GM21447 (cell line): Measurements from ENCODE around the gene R3HDM2.
"Not testable (repeated sequence)": the region's sequence is repeated elsewhere in the genome, so short reads cannot be mapped to it uniquely, and the experiment has no call there.

ENCODE experiments used
- ATAC-seq: cut with Tn5 transposase; IDR thresholded peaks from one replicate; pipeline ENCODE4 v1.9.1; 2021; ENCODE audit not compliant: unreplicated experiment

Gene R3HDM2

DNA sequence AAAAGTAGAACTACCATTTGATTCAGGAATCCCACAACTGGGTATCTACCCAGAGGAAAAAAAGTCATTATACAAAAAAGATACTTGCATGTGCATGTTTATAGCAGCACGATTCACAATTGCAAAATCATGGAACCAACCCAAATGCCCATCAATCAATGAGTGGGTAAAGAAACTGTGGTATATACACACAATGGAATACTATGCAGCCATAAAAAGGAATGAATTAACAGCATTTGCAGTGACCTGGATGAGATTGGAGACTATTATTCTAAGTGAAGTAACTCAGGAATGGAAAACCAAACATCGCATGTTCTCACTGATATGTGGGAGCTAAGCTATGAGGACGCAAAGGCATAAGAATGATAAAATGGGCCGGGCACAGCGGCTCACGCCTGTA lies 154.6 kb downstream of the R3HDM2 start:
- ATAC-seq, result not testable (repeated sequence)

GRCh38 chr12:57273516-57273915 lies 157.3 kb downstream of the R3HDM2 start:
- ATAC-seq, result no peak

DNA sequence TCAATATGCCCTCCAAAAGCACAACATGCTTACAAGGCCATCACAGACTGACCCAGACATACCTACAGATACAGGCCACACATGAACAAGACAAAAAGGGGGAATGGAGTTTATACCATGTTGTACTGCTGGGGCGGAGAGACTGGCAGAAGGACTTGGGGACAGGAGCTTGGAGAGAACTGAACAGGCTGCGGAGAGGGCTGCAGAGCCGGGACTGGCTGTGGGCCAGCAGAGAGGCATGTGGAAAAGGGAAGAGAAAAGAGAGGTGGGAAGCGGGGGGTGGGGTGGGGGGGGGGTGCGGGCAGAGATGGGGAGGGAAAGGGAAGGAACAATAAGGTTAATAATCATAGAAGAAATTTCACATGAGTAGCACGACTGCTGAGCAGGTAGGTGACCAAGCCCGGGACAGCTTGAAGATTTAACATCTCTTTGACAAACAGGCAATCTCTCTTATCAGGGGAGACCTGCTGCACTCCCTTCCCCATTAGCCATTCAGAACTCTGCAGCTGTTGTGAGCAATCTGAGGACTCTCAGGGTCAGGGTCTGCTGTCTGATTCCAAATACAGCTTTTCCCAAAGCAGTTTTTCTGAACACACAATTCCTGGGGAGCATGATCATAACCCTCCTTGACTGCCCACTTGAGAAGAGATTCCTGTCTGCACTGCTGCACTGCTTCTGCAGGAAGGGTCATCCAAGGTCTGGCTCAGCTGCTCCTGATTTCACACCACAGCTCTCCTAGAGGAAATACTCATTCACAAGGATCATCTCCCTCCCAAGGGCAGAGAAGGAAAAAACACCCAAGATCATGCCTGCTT lies 158.3 kb downstream of the R3HDM2 start:
- ATAC-seq, result no peak

GRCh38 chr12:57270966-57271470 lies 159.8 kb downstream of the R3HDM2 start:
- ATAC-seq, result no peak

- ATAC-seq, result no peak
Observed at GRCh38 chr12:57268264-57268663, 162.6 kb downstream of the R3HDM2 start.

DNA sequence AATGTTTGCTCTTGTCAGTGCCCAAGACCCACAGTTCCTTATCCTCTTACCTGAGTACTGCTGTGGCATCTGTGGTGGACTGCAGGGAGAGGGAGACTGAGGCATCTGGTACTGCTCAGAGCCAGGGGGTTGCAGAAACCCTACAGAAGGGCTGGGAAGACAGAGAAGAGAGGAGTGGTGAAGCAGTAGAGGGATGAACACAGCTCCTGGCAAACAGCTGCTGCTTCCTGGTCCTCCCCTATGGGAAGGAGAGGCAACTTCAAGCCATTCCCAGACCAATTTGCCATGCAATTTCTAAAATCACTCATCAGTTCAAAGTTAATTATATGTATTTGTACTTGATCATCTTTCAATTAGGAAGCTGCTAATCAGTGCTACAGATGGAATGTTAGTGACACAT lies 164.2 kb downstream of the R3HDM2 start:
- no peak for ATAC-seq

DNA sequence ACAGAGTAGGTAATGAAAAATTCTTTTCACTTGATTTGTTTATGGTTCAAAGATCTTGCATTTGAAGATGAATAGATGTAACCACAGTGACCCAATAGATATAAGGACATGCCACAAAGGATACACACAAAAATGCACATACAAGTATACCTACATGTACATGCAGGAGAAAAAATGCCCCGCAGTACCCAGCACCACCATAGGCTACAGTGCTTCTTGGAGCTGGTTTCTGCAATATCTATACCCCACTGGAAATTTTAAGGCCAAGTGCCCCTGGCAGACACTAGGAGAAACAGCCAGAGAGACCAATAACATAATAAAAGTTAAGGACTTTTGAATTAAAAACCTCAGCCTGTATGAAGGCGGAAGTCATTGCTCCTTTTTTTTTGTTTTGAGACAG lies 167.7 kb downstream of the R3HDM2 start:
- no peak for ATAC-seq

- ATAC-seq, result no peak
Observed at GRCh38 chr12:57262126-57262822, 168.6 kb downstream of the R3HDM2 start.

- no peak for ATAC-seq
Observed at GRCh38 chr12:57261428-57261865, 169.4 kb downstream of the R3HDM2 start.

DNA sequence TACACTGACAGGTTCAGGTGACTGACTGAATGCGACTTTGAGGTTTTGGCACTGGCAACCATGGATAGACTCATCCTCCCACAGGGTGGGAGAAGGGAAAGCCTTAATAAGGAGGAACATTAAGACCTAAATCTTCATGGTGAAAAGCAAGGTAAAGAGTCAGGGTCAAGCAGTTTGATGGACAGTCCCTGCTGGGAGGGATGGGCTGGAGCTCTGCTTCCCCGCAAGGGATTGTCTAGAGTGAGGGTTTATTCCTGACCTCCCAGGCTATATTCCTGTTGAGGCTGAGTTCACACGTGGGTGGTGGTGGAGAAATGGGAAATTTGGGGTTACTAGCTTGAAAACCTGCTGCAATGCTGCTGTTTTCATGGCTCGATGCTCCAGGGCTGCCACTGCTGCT lies 170.5 kb downstream of the R3HDM2 start:
- ATAC-seq, result no peak

GRCh38 chr12:57258977-57259970 lies 171.6 kb downstream of the R3HDM2 start:
- ATAC-seq, result no peak

- no peak for ATAC-seq
Observed at GRCh38 chr12:57255916-57256315, 174.9 kb downstream of the R3HDM2 start.

DNA sequence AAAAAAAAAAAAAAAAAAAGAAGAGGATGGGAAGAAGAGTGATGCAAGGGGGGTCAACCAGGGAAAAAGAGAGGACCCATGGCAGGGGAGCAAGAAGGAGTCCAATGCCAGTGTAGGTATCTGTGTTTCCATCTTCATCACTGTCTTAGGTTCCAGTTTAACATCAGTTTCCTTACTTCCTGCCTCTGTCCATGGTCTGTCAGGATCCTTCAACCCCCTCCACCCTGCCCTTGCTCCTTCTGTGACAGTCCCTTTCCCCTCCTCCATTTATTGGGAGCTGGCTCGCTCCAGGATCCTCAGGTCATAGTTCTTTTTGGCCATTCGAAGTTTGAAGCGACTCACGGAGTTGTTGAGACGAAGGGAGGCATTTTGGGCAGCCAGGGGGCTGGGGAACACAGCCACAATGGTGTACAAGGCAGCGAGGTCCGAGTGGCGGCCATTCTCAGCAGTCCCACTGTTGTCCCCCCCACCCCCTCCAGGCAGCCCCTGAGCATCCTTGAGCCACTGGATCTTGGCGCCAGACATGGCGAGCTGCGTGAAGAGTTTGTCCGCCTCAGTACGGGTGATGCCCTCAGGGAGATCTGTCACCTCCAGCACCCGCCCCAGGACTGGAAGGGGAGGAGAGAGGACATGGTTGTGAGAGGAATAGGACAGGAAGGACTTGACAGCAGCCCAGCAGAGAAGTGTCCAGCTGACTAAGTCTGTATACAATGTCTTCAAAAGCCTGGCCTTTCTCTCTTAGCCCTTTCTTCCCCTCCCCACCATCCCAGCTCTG lies 176.2 kb downstream of the R3HDM2 start:
- no peak for ATAC-seq

- ATAC-seq, result no peak
Observed at GRCh38 chr12:57250956-57251355, 179.9 kb downstream of the R3HDM2 start, which contains the start of gene STAC3. STAC3 (minus strand) TSS chr12:57251187; CDS start chr12:57249636, 1,551 bp downstream.

DNA sequence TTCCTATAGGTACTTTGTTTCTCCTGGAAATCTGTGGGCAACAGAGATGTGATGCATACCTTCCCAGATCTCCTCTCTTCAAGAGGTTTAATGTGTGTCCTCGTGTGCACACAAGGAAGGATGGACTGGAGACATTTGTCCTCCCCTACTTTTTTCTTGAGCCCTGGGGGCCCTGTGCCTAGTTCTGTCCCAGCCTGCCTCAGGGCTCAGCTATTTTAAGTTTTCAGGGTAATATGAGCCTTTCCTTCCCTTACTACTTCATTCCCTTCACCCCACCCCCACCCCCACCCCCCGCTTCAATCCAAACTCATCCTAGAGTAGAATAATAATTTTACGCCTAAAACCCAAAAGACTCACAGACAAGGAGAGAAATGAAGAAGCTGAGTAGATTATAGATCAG lies 180.3 kb downstream of the R3HDM2 start:
- ATAC-seq, result no peak

- no peak for ATAC-seq
Observed at GRCh38 chr12:57248934-57249742, 181.7 kb downstream of the R3HDM2 start.

DNA sequence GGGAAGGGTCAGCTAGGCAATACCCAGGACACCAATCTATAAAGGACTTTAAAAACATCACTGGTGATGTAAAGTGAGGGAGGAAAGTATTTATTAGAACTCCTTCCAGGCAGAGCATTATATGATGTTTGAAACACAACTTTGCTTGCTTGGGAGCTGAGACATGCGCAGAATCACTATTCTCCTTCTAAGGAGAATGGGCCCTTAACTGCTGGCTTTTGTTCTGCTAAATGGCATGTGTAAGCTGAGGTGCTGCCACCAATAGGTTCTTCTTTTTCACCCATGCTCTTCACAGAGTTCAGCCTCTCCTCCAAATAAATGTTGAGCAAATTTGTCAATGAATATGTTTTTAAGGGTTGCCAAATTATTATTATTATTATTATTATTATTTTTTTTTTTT lies 183.8 kb downstream of the R3HDM2 start:
- no peak for ATAC-seq

DNA sequence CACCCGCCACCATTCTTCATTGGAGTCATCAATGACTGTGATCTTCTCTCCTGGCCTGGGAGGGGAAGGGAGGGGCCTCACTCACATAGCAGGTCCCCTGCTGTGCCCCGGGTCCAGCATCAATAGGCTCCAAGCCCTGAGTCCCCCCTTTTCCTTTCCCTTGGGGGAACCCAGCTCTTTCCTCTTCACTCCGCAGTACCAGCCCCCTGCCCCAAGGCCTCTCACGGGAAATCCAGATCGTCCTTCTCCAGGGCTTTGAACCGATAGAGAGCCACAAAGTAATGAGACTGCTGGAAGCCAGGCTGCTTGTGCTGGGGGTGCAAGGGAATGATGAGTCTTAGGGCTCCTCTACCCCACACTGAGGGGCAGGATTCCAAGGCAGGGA lies 186.5 kb downstream of the R3HDM2 start:
- no peak for ATAC-seq
